Caki2 (cell line): ENCODE results near the gene CLSTN2. TPM values are rescaled to one million over a fixed set of nuclear protein-coding genes. Genes with fewer than 3 reads are reported as not detected.

ENCODE experiments used
- DNase-seq: peaks from one replicate; pipeline ENCODE4 v3.0.0-alpha.2; 2015; ENCODE audit warnings: low read depth
- in situ Hi-C: cut with HindIII; loops from 2 replicates; pipeline ENCODE4 v1.10.0; 2016; ENCODE audit warnings: low sequenced_read_pairs, low pct_unique_long_range_greater_than_20kb, mixed read lengths
- total RNA-seq: library from RNA; depleted of rRNA; stranded (reverse); fragments of >200 nt; shearing (Covaris generic); gene quantifications from 2 replicates; pipeline ENCODE4 v1.2.3, GENCODE V29; 2014; ENCODE audit warnings: low replicate concordance

CLSTN2 gene
- total RNA-seq, 1 experiment from 2014 or later, result 37.8 TPM

GRCh38 chr3:140021269-140021668 is 86.3 kb downstream of the CLSTN2 start:
- no peak for DNase-seq
- in situ Hi-C loops, result no loop called here

GRCh38 chr3:140022066-140022770 is 87.2 kb downstream of the CLSTN2 start:
- no peak for DNase-seq
- in situ Hi-C loops, result no loop called here

DNA sequence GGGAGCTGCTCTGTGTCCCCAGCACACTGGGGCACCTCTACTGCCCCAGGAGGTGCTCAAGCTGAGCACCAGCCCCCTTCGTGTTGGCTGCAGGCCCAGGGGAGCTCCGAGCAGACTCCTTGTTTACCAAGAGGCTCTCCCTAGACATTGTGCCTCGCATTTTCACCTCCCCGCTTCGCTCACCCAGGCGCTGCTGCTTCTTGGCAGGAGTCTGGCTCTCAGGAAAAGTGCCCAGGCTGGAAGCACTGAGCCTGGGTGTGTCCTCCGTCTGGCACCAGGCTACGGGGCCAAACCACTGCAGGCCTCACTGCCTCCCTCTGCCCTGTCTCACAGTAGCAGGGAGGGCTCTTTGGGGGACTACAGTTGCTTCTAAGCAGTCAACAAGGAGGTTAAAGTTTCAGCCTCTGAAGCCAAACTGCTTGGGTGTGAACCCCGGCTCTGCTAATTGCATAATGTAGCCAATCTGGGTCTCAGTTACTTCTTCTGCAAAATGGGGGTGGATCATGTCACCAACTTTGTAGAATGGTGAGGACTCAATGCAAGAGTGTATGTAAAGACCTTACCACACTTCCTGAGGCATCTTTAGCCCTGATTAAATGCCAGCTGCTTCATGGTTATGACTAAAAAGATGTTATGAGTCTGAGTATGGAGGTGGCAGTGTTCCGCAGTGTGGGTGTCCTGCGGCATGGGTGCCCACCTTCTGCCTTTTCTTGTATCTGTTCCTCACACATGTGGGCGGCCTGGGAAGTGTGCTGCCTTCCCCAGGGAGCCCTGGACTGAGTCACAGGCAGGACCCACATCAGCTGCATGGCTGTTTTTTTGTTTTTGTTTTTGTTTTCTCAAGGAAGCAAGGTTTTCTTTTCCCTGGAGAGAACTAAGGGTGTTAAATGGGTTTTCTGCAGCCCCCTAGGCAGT is 88.9 kb downstream of the CLSTN2 start:
- in situ Hi-C loops, result no loop called here
- no peak for DNase-seq

DNA sequence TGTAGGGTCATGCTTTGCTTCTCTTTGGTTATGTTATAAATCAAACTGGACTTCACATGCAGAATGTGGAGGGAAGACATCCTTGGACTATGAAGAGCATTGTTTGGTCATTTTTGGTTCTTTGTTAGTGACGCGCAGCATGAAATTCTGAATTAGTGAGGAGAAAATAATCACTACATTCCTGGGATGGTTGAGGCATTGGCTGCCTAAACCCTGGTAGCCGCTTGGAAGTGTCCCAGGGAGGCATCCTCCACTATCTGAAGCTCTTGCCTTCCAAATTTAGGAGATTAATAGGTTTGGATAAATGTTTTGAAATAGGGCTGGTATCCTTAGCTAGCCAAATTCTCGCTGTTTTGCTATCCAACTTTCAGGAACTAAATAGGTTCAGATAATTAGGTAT is 96.2 kb downstream of the CLSTN2 start:
- DNase-seq, result no peak
- in situ Hi-C loops, result no loop called here

DNA sequence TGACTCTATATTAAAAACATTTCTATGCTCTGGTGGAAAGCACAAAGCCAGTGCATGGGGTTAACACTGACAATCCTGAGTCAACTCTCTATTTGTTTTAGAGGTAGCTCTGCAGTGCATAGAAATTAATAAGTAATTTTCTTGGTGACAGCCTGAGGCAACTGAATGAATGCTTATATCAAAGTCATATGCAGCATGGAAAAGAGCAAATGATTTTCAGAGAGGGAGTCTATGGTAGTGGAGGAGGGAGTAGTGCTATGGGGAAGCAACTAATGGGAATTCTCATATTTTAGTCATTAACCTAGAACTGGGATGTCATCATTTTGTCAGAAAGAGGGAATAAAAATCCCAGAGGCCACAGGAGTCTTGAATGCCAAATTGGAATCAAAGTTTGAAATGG is 99.1 kb downstream of the CLSTN2 start:
- no peak for DNase-seq
- in situ Hi-C loops, result no loop called here

DNA sequence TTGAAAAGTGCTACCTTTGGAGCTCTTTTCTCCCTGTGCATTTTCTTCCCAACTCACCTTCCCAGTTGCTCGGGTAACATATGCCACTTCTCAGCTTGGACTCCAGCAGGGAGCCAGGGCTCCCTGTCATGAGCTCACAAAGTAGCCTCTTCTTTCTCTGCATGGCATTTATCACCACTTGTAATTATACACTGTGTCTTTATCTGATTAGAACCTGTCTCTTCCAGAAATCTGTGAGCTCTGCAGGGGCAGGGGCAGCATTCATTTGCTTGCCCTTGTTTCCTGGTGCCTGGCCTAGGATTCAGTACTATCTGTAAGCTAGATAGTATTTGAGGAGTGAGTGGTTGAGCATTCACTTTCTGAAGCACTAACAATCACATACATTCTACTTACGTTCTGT is 100.9 kb downstream of the CLSTN2 start:
- in situ Hi-C loops, result no loop called here
- DNase-seq, result no peak

DNA sequence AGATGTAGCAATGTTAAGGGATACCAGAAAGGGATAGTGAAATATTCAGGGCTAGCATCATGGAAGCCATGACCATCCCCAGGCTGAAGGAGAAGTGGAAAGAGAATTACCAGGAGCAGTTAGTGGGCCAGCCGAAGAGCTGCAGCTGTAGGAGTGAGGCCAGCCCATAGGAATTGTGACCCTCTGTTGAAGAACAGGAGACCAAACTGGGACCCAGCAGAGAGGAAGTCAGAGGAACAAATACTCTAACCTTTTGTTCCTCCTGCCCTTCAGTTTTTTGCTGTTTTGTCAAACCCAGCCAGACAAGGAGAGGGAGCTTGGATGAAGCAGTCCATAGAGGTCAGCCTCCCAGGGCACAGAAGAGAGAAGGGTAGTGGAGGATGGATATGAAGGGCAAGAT is 115.4 kb downstream of the CLSTN2 start:
- no peak for DNase-seq
- in situ Hi-C loops, result no loop called here

DNA sequence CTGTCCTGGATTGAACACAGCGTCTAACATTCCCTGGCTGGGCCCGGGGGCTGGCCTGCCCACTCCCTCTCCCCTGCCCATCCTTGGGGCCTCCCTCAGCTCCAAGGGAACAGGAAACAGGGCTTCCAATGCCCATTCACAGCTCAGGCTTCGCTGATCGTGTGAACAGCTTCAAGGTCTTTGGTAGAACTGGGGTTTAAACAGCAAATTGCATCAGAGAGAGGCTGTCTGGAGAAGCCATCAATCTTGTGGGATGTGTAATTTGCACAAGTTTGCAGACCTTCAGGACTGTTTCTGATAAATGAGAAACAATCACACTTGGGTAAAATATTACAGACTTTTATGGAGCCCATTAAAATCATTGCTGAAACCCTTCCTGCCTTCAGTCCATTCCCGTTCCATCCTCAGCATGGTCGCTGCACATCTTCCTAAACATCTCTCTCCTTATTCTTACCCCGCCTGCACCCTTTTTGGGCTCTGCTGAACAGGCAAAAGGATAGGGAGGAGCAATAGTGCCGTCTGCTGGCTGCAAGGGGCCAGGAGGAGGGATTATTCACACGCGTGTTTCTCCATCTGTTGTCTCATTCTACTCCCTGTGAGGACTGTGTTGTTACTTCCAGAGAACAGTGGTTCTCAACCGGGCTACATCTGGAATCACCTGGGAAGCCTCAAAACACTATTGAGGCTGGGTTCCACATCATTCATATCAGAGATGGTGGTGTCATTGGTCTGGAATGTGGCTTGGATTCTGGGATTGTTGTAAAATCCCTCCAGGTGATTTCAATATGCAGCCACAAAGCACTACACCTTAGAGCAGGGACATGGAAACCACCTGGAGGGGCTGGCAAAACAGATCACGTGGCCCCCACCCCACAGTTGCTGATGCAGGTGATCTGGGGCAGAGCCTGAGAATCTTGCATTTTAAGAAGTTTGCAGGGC is 116.3 kb downstream of the CLSTN2 start:
- in situ Hi-C loops, result no loop called here
- DNase-seq, result no peak

DNA sequence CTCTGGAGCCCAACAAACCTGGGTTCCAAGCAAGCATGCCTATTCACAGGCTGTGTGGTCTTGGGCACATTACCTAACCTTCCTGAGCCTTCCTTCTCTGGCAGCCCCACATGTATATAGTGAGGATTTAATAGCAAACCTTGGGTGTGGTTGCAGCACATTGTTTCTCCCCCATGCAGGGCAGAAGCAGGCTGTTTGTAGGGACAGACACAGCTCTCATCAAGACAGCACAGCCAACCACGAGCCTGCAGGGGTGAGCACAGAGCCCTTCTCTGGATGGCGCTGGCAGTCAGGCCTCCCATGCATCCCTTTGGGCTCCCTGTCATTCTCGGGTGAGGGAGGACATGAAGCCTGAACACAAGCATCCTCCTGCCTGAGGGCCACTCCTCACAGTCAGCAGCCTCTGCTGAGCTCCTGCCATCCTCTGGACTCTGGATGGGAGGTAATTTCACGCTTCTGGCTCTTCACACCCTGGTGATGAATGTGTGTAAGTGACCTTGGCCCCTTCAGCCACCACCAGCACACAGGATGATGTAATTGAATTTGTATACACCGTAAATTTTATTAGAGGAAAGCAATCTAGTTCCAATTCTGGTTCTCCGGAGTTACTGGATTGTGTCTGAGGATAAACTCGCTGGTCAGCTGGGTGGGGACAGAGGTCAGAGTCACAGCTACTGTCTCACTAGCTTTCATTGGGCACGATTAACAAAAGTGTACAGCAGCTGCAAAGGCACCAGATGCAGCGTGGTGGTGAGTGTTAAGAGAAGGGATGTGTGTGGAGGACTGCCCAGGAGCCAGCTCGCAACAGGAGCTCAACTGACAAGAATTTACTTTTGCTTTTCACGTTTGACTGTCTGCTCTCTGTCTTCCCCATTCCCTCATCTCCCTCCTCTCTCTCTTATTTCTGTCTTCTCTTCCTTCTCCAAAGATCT is 118.1 kb downstream of the CLSTN2 start:
- peak; percentile 68 for DNase-seq
- in situ Hi-C loops, result no loop called here

DNA sequence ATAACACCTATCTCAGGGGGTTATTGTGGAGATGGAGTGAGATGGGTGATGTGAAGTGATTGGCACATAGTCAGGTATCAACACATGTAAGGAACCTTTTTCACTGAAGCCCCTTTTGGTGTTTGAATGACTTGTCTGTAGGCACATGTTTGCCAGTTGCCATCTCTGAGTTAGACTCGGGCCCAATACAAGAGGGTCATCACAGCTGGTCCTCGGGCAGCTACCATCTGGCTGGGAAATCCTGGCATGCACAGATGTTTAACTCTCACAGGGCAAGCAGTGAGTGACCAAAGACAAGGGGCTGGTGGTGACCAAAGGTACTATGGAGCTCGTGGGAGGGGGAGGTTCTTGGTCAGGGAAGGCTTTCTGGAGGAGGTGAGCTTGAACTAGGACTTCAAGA is 118.8 kb downstream of the CLSTN2 start:
- in situ Hi-C loops, result no loop called here
- no peak for DNase-seq

DNA sequence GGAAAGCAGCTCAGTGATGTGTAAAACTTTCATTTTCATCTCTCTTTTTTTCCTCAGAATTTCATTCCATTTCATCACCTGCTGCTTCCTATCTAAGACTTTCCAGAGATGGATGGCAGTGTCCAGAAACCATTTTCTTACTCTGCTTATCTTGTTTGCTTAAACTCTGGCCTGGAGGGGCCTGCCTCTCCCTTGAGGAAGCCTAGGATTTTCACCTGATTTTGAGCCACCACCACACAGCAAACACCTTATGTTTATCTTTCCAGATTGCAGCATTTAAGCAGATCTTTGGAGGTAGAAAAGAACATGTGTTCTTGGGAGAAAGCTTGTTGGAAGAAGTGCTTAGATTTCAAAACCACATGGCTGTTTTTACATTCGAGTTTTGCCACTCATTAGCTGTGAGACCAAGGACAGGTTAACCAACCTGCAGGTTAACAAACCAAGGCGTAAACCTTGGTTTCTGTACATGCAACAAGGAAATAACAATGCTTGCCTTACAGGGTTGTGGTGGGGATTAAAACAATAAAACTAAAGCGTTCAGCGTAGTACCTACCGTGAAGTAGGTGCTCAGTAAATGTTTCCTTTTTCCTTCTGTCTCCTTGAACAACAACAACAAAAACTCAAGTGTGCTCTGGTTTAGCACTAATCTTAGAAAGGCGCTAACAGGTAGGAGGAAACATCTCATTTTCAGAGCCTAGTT is 120.3 kb downstream of the CLSTN2 start:
- no peak for DNase-seq
- in situ Hi-C loops, result no loop called here

GRCh38 chr3:140056047-140056446 is 121.1 kb downstream of the CLSTN2 start:
- no peak for DNase-seq
- in situ Hi-C loops, result no loop called here

DNA sequence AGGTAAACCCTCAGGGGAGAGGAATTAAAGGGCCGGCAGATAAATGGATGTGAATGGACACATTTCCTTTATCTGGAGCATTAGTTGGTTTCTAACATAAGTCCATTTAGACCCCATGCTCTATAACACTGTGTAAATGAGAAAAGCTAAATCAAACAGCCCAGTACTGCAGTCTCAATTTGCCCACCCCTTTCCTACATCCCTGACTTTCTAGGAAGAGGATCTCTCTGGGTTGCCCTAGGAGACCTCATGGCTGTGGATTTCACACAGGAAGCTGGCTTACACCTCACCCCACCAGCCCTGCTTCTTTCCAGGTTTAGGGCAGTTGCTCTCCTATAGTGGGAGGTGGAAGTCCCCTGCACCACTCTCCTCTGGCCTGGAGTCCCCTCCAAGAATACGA is 126.2 kb downstream of the CLSTN2 start:
- DNase-seq, result no peak
- in situ Hi-C loops, result no loop called here

DNA sequence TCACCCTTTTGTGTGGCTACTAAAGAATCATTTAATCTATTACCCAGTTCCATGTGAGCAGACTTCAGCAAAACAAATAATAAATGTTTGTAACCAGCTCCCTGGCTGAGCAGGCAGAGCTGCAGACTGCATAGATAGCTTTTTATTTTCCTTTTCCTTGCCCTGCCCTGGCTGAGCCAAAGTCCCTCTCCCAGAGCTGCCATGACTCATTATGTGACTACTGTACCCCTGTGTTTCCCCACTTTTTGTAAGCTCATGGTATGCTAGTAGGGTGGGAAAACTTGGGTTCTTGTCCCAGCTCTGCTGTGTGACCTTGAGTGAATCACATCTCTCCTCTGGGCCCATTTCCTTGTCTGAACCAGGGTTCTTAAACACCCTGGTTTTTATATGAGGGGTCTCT is 127.5 kb downstream of the CLSTN2 start:
- no peak for DNase-seq
- in situ Hi-C loops, result no loop called here

- no peak for DNase-seq
Observed at GRCh38 chr3:140067487-140067886, 132.5 kb downstream of the CLSTN2 start.

GRCh38 chr3:140068494-140069017 is 133.6 kb downstream of the CLSTN2 start:
- in situ Hi-C loops, result no loop called here
- DNase-seq, result no peak

More at GRCh38 chr3:140067487-140067886, 132.5 kb downstream of the CLSTN2 start:
- in situ Hi-C loops, result no loop called here
